ENCODE data around the gene COX7A2L. TPM values are rescaled to one million over a fixed set of nuclear protein-coding genes. Genes with fewer than 3 reads are reported as not detected.
A peak's percentile ranks its signal among the peaks of the same experiment; 100 is the strongest.
"Not testable (repeated sequence)": the region's sequence is repeated elsewhere in the genome, so short reads cannot be mapped to it uniquely, and the experiment has no call there.

COX7A2L gene
- total RNA-seq, 6 donors from 2014 or later: 57.0 to 123 (median 85.7) TPM

- Histone ChIP-seq H3K27me3 (no peaks in the 10 kb centered on the region), H3K4me3 (no peak overlapping the region), H3K9me3 (no peaks in the 10 kb centered on the region), H3K4me1 (no peaks in the 10 kb centered on the region), H3K36me3 (no peaks in the 10 kb centered on the region), H3K27ac (no peak overlapping the region)
- WGBS, 2 donors: 77 to 79% methylated on average over 7 of the region's 7 CpGs
- ATAC-seq (ENCODE audit: low FRiP score in 2 of 2): no peak
- DNase-seq: no peak
- TF ChIP-seq, protein P1, sequence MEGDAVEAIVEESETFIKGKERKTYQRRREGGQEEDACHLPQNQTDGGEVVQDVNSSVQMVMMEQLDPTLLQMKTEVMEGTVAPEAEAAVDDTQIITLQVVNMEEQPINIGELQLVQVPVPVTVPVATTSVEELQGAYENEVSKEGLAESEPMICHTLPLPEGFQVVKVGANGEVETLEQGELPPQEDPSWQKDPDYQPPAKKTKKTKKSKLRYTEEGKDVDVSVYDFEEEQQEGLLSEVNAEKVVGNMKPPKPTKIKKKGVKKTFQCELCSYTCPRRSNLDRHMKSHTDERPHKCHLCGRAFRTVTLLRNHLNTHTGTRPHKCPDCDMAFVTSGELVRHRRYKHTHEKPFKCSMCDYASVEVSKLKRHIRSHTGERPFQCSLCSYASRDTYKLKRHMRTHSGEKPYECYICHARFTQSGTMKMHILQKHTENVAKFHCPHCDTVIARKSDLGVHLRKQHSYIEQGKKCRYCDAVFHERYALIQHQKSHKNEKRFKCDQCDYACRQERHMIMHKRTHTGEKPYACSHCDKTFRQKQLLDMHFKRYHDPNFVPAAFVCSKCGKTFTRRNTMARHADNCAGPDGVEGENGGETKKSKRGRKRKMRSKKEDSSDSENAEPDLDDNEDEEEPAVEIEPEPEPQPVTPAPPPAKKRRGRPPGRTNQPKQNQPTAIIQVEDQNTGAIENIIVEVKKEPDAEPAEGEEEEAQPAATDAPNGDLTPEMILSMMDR (IDR thresholded peaks at IDR 0.05): no peak
- no peak for TF ChIP-seq EP300 (IDR thresholded peaks at IDR 0.05)
- no peak for TF ChIP-seq POLR2A (IDR thresholded peaks at IDR 0.05)
- TF ChIP-seq POLR2AphosphoS5 (IDR thresholded peaks at IDR 0.05): no peak
These were observed 24.2 kb upstream of the COX7A2L start for GRCh38 chr2:42385225-42385624.

- no peak overlapping the region for H3K27ac ChIP-seq
- WGBS, 2 donors: 86 to 90% methylated on average over 11 of the region's 11 CpGs
- no peaks in the 10 kb centered on the region for H3K9me3 ChIP-seq
- H3K4me3 ChIP-seq: no peak overlapping the region
- TF ChIP-seq POLR2A (IDR thresholded peaks at IDR 0.05): no peak
- TF ChIP-seq EP300 (IDR thresholded peaks at IDR 0.05): no peak
- no peaks in the 10 kb centered on the region for H3K27me3 ChIP-seq
- no peaks in the 10 kb centered on the region for H3K4me1 ChIP-seq
- DNase-seq: no peak
- no peak for ATAC-seq (ENCODE audit: low FRiP score in 2 of 2)
- H3K36me3 ChIP-seq: no peaks in the 10 kb centered on the region
These were observed 23.0 kb upstream of the COX7A2L start for GRCh38 chr2:42383855-42384530.

DNA sequence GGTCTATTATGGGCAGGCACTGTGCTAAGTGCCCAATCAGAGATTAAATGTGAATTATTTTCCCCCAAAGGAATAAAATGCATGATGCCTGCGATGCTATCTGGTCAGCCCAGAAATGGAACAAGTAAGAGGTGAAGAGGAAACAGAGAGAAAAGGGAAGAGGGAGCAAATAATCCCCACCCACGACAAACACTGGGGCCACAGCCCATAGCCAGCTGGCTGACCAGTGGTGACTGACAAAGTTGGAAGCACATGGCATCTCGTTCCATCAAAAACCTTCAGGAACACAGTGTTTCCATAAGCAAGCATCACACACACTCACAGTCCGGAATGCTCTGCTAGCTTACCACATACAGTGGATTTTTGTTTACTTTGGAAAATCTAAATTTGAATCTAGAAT lies 21.1 kb upstream of the COX7A2L start:
- no peaks in the 10 kb centered on the region for H3K27me3 ChIP-seq
- no peaks in the 10 kb centered on the region for H3K9me3 ChIP-seq
- 68 to 82% methylated on average over 3 to 4 of the region's 4 CpGs for WGBS, 2 donors
- H3K27ac ChIP-seq: no peak overlapping the region
- TF ChIP-seq POLR2AphosphoS5 (IDR thresholded peaks at IDR 0.05) (no peak), POLR2A (IDR thresholded peaks at IDR 0.05) (no peak), EP300 (IDR thresholded peaks at IDR 0.05) (no peak)
- TF ChIP-seq, protein P1 (IDR thresholded peaks at IDR 0.05): no peak
- no peak overlapping the region for H3K4me3 ChIP-seq
- no peaks in the 10 kb centered on the region for H3K36me3 ChIP-seq
- no peak for DNase-seq
- no peaks in the 10 kb centered on the region for H3K4me1 ChIP-seq
- no peak for ATAC-seq (ENCODE audit: low FRiP score in 2 of 2)

DNA sequence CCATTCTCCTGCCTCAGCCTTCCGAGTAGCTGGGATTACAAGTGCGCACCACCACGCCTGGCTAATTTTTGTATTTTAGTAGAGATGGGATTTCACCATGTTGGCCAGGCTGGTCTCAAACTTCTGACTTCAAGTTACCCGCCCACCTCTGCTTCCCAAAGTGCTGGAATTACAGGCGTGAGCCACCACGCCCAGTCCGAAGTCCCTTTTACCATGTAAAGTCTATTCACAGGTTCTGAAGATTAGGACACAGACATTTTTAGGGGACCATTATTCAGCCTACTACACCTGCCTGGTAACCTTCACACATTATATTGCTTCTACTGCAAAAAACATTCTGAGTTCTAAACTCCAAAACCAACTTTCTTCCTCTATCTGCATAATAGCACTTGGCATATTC lies 19.0 kb upstream of the COX7A2L start:
- not testable (repeated sequence) for H3K36me3 ChIP-seq; H3K27ac ChIP-seq; H3K4me3 ChIP-seq; DNase-seq; ATAC-seq (ENCODE audit: low FRiP score in 2 of 2); H3K9me3 ChIP-seq; H3K4me1 ChIP-seq; H3K27me3 ChIP-seq
- 96 to 99% methylated on average over 7 of the region's 7 CpGs for WGBS, 2 donors

DNA sequence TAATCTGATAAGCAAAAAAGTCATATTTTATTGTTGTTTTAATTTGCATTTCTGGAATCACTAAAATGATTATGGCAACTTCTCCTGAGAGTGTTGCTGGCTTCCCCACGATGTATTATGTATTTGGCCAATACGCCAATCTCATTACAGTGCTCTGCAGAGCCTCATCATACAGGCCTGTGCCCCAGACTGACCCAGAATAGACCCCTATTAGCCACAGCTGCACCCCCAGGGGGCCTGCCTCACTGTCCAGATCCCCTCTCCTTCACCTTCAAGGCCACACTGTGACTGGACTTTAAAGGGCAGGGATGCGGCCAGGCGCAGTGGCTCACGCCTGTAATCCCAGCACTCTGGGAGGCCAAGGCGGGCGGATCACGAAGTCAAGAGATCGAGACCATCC lies 17.4 kb upstream of the COX7A2L start:
- Histone ChIP-seq H3K4me1 (no peaks in the 10 kb centered on the region), H3K36me3 (no peaks in the 10 kb centered on the region), H3K27me3 (no peaks in the 10 kb centered on the region), H3K27ac (no peak overlapping the region), H3K4me3 (no peak overlapping the region), H3K9me3 (no peaks in the 10 kb centered on the region)
- ATAC-seq (ENCODE audit: low FRiP score in 2 of 2) (no peak), DNase-seq (peak in 1 of 2 donors; percentile 28)
- WGBS, 2 donors: 93 to 97% methylated on average over 8 to 9 of the region's 9 CpGs
- TF ChIP-seq POLR2A (IDR thresholded peaks at IDR 0.05) (no peak), POLR2AphosphoS5 (IDR thresholded peaks at IDR 0.05) (no peak), EP300 (IDR thresholded peaks at IDR 0.05) (no peak)
- TF ChIP-seq, protein P1 (IDR thresholded peaks at IDR 0.05): no peak

- Histone ChIP-seq H3K4me3 (no peak overlapping the region), H3K27me3 (no peaks in the 10 kb centered on the region), H3K27ac (no peak overlapping the region), H3K4me1 (no peaks in the 10 kb centered on the region), H3K36me3 (no peaks in the 10 kb centered on the region), H3K9me3 (no peaks in the 10 kb centered on the region)
- no peak for DNase-seq
- WGBS, 2 donors: 81 to 83% methylated on average over 7 of the region's 7 CpGs
- TF ChIP-seq, protein P1 (IDR thresholded peaks at IDR 0.05): no peak
- TF ChIP-seq POLR2AphosphoS5 (IDR thresholded peaks at IDR 0.05) (no peak), EP300 (IDR thresholded peaks at IDR 0.05) (no peak), POLR2A (IDR thresholded peaks at IDR 0.05) (no peak)
- ATAC-seq (ENCODE audit: low FRiP score in 2 of 2): no peak
These were observed 15.7 kb upstream of the COX7A2L start for GRCh38 chr2:42376758-42377157.
